AG04450 (cell line): ENCODE measurements around the gene SYT9. TPM values are rescaled to one million over a fixed set of nuclear protein-coding genes. Genes with fewer than 3 reads are reported as not detected.
"Not testable (repeated sequence)": the region's sequence is repeated elsewhere in the genome, so short reads cannot be mapped to it uniquely, and the experiment has no call there.

Source experiments
- CTCF ChIA-PET: fragments of 300-600, 350-600 bp; formaldehyde crosslinking; extraction: SDS; loops from one replicate; lab custom pipeline; 2022; ENCODE audit warnings: antibody characterized with exemption, inconsistent platforms; lab: Charles Lee
- POLR2A ChIA-PET: fragments of 350-600 bp; formaldehyde crosslinking; extraction: SDS; loops from one replicate; lab custom pipeline; 2021; ENCODE audit warnings: antibody characterized with exemption, inconsistent platforms; lab: Yijun Ruan, JAX
- DNase-seq: peaks from one replicate; pipeline ENCODE4 v3.0.0-alpha.2; 2011; ENCODE audit warnings: low read depth, low spot score
- H3K27ac ChIP-seq: one replicate; pipeline ENCODE4 v1.5.1; 2012; ENCODE audit warnings: low read depth, low read length, control low read depth
- H3K27me3 ChIP-seq: one replicate; pipeline ENCODE4 v1.6.0; 2012; ENCODE audit warnings: low read length; ENCODE audit not compliant: control insufficient read depth, insufficient read depth
- H3K4me3 ChIP-seq: 2 replicates; pipeline ENCODE4 v1.5.1; 2011; ENCODE audit warnings: mild to moderate bottlenecking, low read depth, low read length, control low read depth
- H3K9me3 ChIP-seq: 2 replicates; pipeline ENCODE4 v1.5.1; 2012; ENCODE audit warnings: low read length; ENCODE audit not compliant: control insufficient read depth, insufficient read depth
- CTCF ChIP-seq: IDR thresholded peaks from 2 replicates; pipeline ENCODE4 v1.5.1; 2011; ENCODE audit warnings: low read depth, low read length, control low read depth, inconsistent platforms
- polyA plus RNA-seq: library from polyadenylated mRNA; depleted of rRNA; stranded (reverse); fragments of >200 nt; gene quantifications from 2 replicates; pipeline ENCODE4 v1.2.3, GENCODE V29; 2011; rRNA removed
- small RNA-seq: library from RNA; depleted of rRNA; stranded (forward); fragments of <200 nt; gene quantifications from one replicate; pipeline ENCODE3, GENCODE V24; 2012; ENCODE audit warnings: low read depth; ENCODE audit not compliant: insufficient read length

SYT9 gene
- polyA plus RNA-seq, 1 experiment: not detected

GRCh38 chr11:7516475-7516874, 264.8 kb downstream of the SYT9 start:
- CTCF ChIA-PET: interaction anchor here (1.7 kb wide), 1 partner anchor 178 kb away, joined by 4 read pairs; no protein-coding TSS in a partner anchor
- no peak for DNase-seq
- Histone ChIP-seq H3K4me3 (no peak overlapping the region), H3K9me3 (peaks cover 6% of the 10 kb centered on the region; the same call in 1 of the 2 replicates), H3K27me3 (peaks cover 22% of the 10 kb centered on the region), H3K27ac (no peak overlapping the region)
- TF ChIP-seq CTCF: no peak
- POLR2A ChIA-PET: interaction anchor here (0.6 kb wide), 1 partner anchor 1945 kb away, joined by 6 read pairs; no protein-coding TSS in a partner anchor

- H3K9me3 ChIP-seq, CTCF ChIA-PET, H3K4me3 ChIP-seq, DNase-seq, POLR2A ChIA-PET, H3K27ac ChIP-seq: not testable (repeated sequence)
- peaks cover 19% of the 10 kb centered on the region for H3K27me3 ChIP-seq
These were observed 266.0 kb downstream of the SYT9 start for GRCh38 chr11:7517743-7518142.

Small RNA genes within 50 kb of the gene (small RNA-seq; reads per million reads assigned to genes)
- not detected for gene MIR302E

Other genes with a start within 250 kb of the SYT9 start
- gene ZNF214, start 231.6 kb upstream of the SYT9 start, polyA plus RNA-seq: 1.9 and 3.4 TPM in 2 replicates
- 0.02 and 0.06 TPM in 2 replicates for gene NLRP14, start 231.4 kb upstream of the SYT9 start, polyA plus RNA-seq
- not detected in 2 replicates for gene RBMXL2, start 162.9 kb upstream of the SYT9 start, polyA plus RNA-seq
- 0.10 and 0.21 TPM in 2 replicates for gene OLFML1, start 233.6 kb downstream of the SYT9 start, polyA plus RNA-seq